CD14-positive monocyte (primary cell): ENCODE measurements around the gene HLA-DMB. TPM values are rescaled to one million over a fixed set of nuclear protein-coding genes. Genes with fewer than 3 reads are reported as not detected.

Experiments
- DNase-seq, 3 donors: peaks; one replicate each; pipeline ENCODE4 v3.0.0-alpha.2; 2011 to 2022
- H2AFZ ChIP-seq: 2 replicates; pipeline ENCODE4 v1.6.0; 2012; ENCODE audit warnings: mild to moderate bottlenecking, low read depth, low read length, inconsistent platforms; ENCODE audit not compliant: insufficient read depth, poor library complexity, severe bottlenecking
- H3K27ac ChIP-seq, 2 donors: 1 replicate in 1 of 2; 2 replicates in 1 of 2; pipeline ENCODE4 v1.5.1; 2012 to 2013; ENCODE audit warnings: low read length in 2 of 2, control low read depth in 1 of 2, inconsistent platforms in 1 of 2, low read depth in 1 of 2, mild to moderate bottlenecking in 1 of 2
- H3K27me3 ChIP-seq, 2 donors: one replicate each; pipeline versions ENCODE4 v1.6.0 to v1.6.1; 2011 to 2013; ENCODE audit warnings: low read length in 2 of 2; ENCODE audit not compliant: control insufficient read depth in 2 of 2, insufficient read depth in 2 of 2
- H3K36me3 ChIP-seq, 2 donors: replicated peaks in 1 of 2; 1 replicate in 1 of 2; 2 replicates in 1 of 2; pipeline versions ENCODE4 v1.5.1 to v1.6.1; 2012 to 2013; ENCODE audit warnings: low read length in 2 of 2, control low read depth in 1 of 2, inconsistent platforms in 1 of 2, mild to moderate bottlenecking in 1 of 2; ENCODE audit not compliant: insufficient read depth in 2 of 2, control insufficient read depth in 1 of 2
- H3K4me1 ChIP-seq, 2 donors: 1 replicate in 1 of 2; 2 replicates in 1 of 2; pipeline versions ENCODE4 v1.5.1 to v1.6.1; 2012 to 2013; ENCODE audit warnings: low read length in 2 of 2, control low read depth in 1 of 2, inconsistent platforms in 1 of 2, mild to moderate bottlenecking in 1 of 2, moderate library complexity in 1 of 2; ENCODE audit not compliant: insufficient read depth in 2 of 2, control insufficient read depth in 1 of 2
- H3K4me2 ChIP-seq: replicated peaks from 2 replicates; pipeline ENCODE3; 2012; ENCODE audit warnings: low read length, moderate library complexity, mild to moderate bottlenecking; ENCODE audit not compliant: poor library complexity, severe bottlenecking; ENCODE audit errors: extremely low read depth
- H3K4me3 ChIP-seq, 3 experiments: fragments of 200-600 bp in 1 of 3; sonication (generic) in 1 of 3; replicated peaks in 1 of 3; 1 replicate in 2 of 3; 2 replicates in 1 of 3; pipeline ENCODE4 v1.5.1; 2011 to 2013; ENCODE audit warnings: low read length in 3 of 3, mild to moderate bottlenecking in 3 of 3, control low read depth in 2 of 3, low read depth in 2 of 3, inconsistent platforms in 1 of 3, moderate library complexity in 1 of 3
- H3K79me2 ChIP-seq: 2 replicates; pipeline ENCODE4 v1.6.0; 2012; ENCODE audit warnings: mild to moderate bottlenecking, control low read depth, inconsistent platforms, low read length, moderate library complexity; ENCODE audit not compliant: insufficient read depth
- H3K9ac ChIP-seq: 2 replicates; pipeline ENCODE4 v1.6.0; 2017; ENCODE audit warnings: low read length, mild to moderate bottlenecking; ENCODE audit not compliant: insufficient read depth, poor library complexity, severe bottlenecking
- H3K9me3 ChIP-seq, 2 donors: replicated peaks in 1 of 2; 1 replicate in 1 of 2; 2 replicates in 1 of 2; pipeline versions ENCODE4 v1.5.1 to v1.6.1; 2012 to 2013; ENCODE audit warnings: low read length in 2 of 2, control low read depth in 1 of 2; ENCODE audit not compliant: control insufficient read depth in 1 of 2, insufficient read depth in 1 of 2
- H4K20me1 ChIP-seq: 2 replicates; pipeline ENCODE4 v1.6.0; 2012; ENCODE audit warnings: mild to moderate bottlenecking, low read length, control low read depth, moderate library complexity; ENCODE audit not compliant: insufficient read depth
- H3K27ac Mint-ChIP-seq, 7 donors: one replicate each; pipeline ENCODE4 v1.8.0; 2020; ENCODE audit warnings: mild to moderate bottlenecking in 7 of 7, mixed read lengths in 7 of 7, moderate library complexity in 6 of 7, inconsistent platforms in 2 of 7
- H3K27me3 Mint-ChIP-seq, 3 donors: one replicate each; pipeline ENCODE4 v1.8.0; 2021 to 2022; ENCODE audit warnings: low read depth in 3 of 3, mild to moderate bottlenecking in 3 of 3, mixed read lengths in 3 of 3, moderate library complexity in 3 of 3, inconsistent platforms in 1 of 3
- H3K36me3 Mint-ChIP-seq, 2 donors: one replicate each; pipeline ENCODE4 v1.8.0; 2020; ENCODE audit warnings: mixed read lengths in 2 of 2, inconsistent platforms in 1 of 2, mild to moderate bottlenecking in 1 of 2
- H3K4me1 Mint-ChIP-seq: one replicate; pipeline ENCODE4 v1.8.0; 2020; ENCODE audit warnings: mild to moderate bottlenecking, mixed read lengths
- H3K4me3 Mint-ChIP-seq, 2 donors: one replicate each; pipeline ENCODE4 v1.8.0; 2020; ENCODE audit warnings: mild to moderate bottlenecking in 2 of 2, mixed read lengths in 2 of 2, moderate library complexity in 1 of 2
- H3K9me3 Mint-ChIP-seq, 7 donors: one replicate each; pipeline ENCODE4 v1.8.0; 2020 to 2022; ENCODE audit warnings: mixed read lengths in 7 of 7, mild to moderate bottlenecking in 6 of 7, moderate library complexity in 6 of 7, inconsistent platforms in 2 of 7
- whole genome bisulfite sequencing: methylation state at CpG from one replicate; pipeline ENCODE4 v1.1.5; 2013; ENCODE audit warnings: missing lambda C conversion rate; ENCODE audit not compliant: insufficient coverage; 5-methylcytosine and 5-hydroxymethylcytosine counted together
- intact Hi-C, 2 donors: fragments of 100-400 bp; cut with micrococcal nuclease; formaldehyde crosslinking; loops; one replicate each; pipeline versions ENCODE4 v1.15.0 to v1.15.1; 2023
- polyA plus RNA-seq, 3 donors: library from polyadenylated mRNA; depleted of rRNA in 1 of 3; unstranded in 2 of 3; stranded (reverse) in 1 of 3; fragments of 300-500 nt in 2 of 3; fragments of >200 nt in 1 of 3; fragmentation: Illumina TruSeq in 2 of 3; gene quantifications; 1 replicate in 2 of 3; 2 replicates in 1 of 3; pipeline ENCODE4 v1.2.3, GENCODE V29; 2012 to 2021
- TF ChIP-seq, protein P1 (sequence below): fragments of 200-600 bp; IDR thresholded peaks from one replicate; pipeline ENCODE4 v1.8.0; 2022; ENCODE audit warnings: antibody characterized with exemption, mild to moderate bottlenecking

HLA-DMB gene
- polyA plus RNA-seq, 3 donors: 510 to 924 (median 726) TPM

DNA sequence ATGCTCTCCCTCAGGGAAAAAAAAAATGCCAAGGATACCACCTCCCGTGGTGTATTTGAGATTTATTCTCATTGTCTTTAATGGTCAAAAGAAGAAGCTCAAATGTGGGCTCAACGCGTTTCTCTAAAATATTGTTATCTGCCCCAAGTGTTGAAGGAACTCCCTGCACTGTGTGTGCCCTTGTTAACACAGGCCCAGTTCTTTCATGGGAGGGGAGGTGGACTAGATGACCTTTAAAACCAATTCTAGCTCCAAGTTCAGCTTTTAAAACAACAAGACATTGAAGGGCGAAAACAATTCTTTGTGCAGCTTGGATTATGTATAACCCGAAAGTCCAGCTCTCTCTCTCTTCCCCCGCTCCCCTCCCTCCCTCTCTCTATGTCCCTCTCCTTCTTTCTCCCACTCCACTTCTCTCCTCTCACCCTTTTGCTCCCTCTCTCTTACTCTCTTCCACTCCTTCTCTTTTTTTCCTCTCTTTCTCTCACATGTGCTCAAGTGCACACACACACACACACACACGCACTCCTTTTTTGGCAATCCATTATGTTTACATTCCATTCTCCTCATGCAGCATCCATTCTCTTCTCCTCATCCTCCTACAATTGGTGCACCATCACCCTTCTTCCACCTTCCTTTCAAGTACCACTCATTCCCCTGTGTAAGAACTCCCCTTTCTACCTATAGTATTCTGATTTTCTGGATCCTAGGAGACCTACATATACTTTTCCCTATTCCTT lies 8.5 kb downstream of the HLA-DMB start:
- Histone ChIP-seq H3K4me1 (peaks cover 48 to 54% of the 10 kb centered on the region in 2 donors), H3K4me2 (no peak overlapping the region), H3K9me3 (no peaks in the 10 kb centered on the region), H3K79me2 (peaks cover 17% of the 10 kb centered on the region), H3K27me3 (no peaks in the 10 kb centered on the region), H3K27ac (no peak overlapping the region), H2AFZ (no peak overlapping the region), H3K4me3 (no peak overlapping the region), H3K9ac (no peak overlapping the region), H4K20me1 (peaks cover 20% of the 10 kb centered on the region), H3K36me3 (peaks cover 25 to 30% of the 10 kb centered on the region in 2 donors)
- Mint-ChIP-seq H3K9me3 (peaks cover 0 to 1% (median 0%) of the 10 kb centered on the region in 7 donors), H3K27me3 (peaks cover 0 to 1% (median 1%) of the 10 kb centered on the region in 3 donors), H3K27ac (peak overlapping the region in 1 of 7 donors; percentile 33), H3K4me3 (no peak overlapping the region), H3K4me1 (peaks cover 62% of the 10 kb centered on the region), H3K36me3 (peaks cover 39 to 43% of the 10 kb centered on the region in 2 donors)
- no peak for DNase-seq
- intact Hi-C loops: loop anchor here (5.0 to 10.0 kb wide), 4 partner anchors 40 to 313 kb away; no protein-coding TSS in a partner anchor
- 97% methylated on average over 4 of the region's 7 CpGs for WGBS
- TF ChIP-seq, protein P1, sequence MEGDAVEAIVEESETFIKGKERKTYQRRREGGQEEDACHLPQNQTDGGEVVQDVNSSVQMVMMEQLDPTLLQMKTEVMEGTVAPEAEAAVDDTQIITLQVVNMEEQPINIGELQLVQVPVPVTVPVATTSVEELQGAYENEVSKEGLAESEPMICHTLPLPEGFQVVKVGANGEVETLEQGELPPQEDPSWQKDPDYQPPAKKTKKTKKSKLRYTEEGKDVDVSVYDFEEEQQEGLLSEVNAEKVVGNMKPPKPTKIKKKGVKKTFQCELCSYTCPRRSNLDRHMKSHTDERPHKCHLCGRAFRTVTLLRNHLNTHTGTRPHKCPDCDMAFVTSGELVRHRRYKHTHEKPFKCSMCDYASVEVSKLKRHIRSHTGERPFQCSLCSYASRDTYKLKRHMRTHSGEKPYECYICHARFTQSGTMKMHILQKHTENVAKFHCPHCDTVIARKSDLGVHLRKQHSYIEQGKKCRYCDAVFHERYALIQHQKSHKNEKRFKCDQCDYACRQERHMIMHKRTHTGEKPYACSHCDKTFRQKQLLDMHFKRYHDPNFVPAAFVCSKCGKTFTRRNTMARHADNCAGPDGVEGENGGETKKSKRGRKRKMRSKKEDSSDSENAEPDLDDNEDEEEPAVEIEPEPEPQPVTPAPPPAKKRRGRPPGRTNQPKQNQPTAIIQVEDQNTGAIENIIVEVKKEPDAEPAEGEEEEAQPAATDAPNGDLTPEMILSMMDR: no peak

DNA sequence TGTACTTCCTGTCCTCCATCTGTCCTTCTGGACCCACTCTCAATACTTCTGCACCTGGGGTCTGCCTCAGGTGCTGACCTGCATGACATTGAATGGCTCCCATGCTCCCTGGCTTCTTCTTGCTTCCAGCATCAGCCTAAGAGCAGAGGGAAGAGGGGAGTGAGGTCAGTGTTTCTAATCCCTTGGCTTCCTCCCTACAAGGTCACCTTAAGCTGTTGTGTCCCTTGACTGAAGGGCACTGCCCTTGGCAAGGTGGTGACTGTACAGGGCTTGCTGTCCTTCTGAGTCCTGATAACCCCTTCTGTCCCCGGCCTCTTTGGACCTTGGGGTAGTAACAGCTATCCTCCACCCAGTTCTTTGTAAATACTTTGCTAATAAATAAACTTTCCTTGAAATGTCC lies 9.6 kb downstream of the HLA-DMB start:
- Mint-ChIP-seq H3K27me3 (peaks cover 0 to 1% (median 0%) of the 10 kb centered on the region in 3 donors), H3K9me3 (peaks cover 0 to 1% (median 0%) of the 10 kb centered on the region in 7 donors), H3K27ac (no peak overlapping the region), H3K36me3 (peaks cover 28 to 32% of the 10 kb centered on the region in 2 donors), H3K4me3 (no peak overlapping the region), H3K4me1 (peaks cover 51% of the 10 kb centered on the region)
- TF ChIP-seq, protein P1: no peak
- Histone ChIP-seq H2AFZ (no peak overlapping the region), H3K36me3 (peaks cover 25% of the 10 kb centered on the region in 2 donors), H3K4me1 (peaks cover 37 to 43% of the 10 kb centered on the region in 2 donors), H4K20me1 (peaks cover 14% of the 10 kb centered on the region), H3K9ac (no peak overlapping the region), H3K9me3 (no peaks in the 10 kb centered on the region), H3K27me3 (no peaks in the 10 kb centered on the region), H3K27ac (no peak overlapping the region), H3K79me2 (peaks cover 17% of the 10 kb centered on the region), H3K4me2 (no peak overlapping the region), H3K4me3 (no peak overlapping the region)
- intact Hi-C loops: loop anchor here (5.0 to 10.0 kb wide), 4 partner anchors 39 to 314 kb away; no protein-coding TSS in a partner anchor
- no CpG with 5 or more reads among the region's 1 CpG for WGBS
- no peak for DNase-seq
